ENCODE results near the gene SUSD6.
"Not testable (repeated sequence)": the region's sequence is repeated elsewhere in the genome, so short reads cannot be mapped to it uniquely, and the experiment has no call there.

The SUSD6 gene

DNA sequence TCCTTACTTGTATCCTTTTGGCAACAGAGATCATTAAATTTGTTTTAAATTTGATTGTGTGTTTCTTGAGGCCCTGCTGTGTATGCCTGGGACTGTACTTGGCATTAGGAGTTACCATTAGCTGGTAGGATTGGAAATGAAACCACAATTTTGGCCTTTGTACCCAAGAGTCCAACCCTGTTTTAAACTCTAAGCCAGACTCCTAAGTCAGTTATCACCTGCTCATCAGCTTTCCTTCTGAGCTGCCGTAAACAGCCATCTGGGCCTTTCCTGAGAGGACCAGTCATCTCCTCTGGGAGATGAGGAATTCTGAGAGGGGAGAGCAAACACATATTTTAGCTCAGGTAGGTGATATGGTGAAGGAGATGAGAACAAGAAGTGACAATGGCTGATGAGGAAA is 81.2 kb downstream of the SUSD6 start:
- Histone ChIP-seq H3K27ac (ENCODE audit: low read depth, low read length) (no peak overlapping the region), H3K36me3 (ENCODE audit: insufficient read depth, low read length) (no peaks in the 10 kb centered on the region), H3K9me3 (ENCODE audit: low read length) (no peaks in the 10 kb centered on the region), H3K4me3 (ENCODE audit: low read depth in 1 of 2, low read length in 2 of 2) (no peak overlapping the region), H3K4me1 (ENCODE audit: insufficient read depth, low read length) (peaks cover 48% of the 10 kb centered on the region), H3K27me3 (ENCODE audit: control insufficient read depth in 1 of 2, insufficient read depth in 2 of 2, low read length in 2 of 2) (no peaks in the 10 kb centered on the region), H3K9ac (ENCODE audit: low read length) (no peak overlapping the region)

DNA sequence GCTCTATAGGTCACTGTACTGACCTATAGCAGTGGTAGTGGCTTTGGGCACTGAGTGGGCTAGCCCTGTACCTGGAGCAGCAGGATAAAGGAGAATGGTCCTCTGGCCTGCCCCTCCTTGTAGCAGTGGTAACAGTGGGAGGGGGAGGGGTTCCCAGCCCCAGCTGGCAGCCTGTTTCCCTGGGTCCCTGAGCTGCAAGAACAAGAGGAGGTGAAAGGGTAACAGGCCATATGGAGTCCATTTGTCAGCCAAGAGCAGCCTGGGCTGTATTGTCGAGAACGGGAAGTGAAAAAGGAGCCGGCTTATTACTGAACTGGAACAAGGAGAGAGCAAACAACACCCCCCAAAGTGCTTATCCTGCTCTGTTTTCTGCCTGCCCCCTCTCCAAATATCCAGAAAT is 81.7 kb downstream of the SUSD6 start:
- Histone ChIP-seq H3K27ac (ENCODE audit: low read depth, low read length) (no peak overlapping the region), H3K4me1 (ENCODE audit: insufficient read depth, low read length) (peaks cover 48% of the 10 kb centered on the region), H3K27me3 (ENCODE audit: control insufficient read depth in 1 of 2, insufficient read depth in 2 of 2, low read length in 2 of 2) (no peaks in the 10 kb centered on the region), H3K9ac (ENCODE audit: low read length) (no peak overlapping the region), H3K36me3 (ENCODE audit: insufficient read depth, low read length) (no peaks in the 10 kb centered on the region), H3K4me3 (ENCODE audit: low read depth in 1 of 2, low read length in 2 of 2) (no peak overlapping the region), H3K9me3 (ENCODE audit: low read length) (no peaks in the 10 kb centered on the region)

DNA sequence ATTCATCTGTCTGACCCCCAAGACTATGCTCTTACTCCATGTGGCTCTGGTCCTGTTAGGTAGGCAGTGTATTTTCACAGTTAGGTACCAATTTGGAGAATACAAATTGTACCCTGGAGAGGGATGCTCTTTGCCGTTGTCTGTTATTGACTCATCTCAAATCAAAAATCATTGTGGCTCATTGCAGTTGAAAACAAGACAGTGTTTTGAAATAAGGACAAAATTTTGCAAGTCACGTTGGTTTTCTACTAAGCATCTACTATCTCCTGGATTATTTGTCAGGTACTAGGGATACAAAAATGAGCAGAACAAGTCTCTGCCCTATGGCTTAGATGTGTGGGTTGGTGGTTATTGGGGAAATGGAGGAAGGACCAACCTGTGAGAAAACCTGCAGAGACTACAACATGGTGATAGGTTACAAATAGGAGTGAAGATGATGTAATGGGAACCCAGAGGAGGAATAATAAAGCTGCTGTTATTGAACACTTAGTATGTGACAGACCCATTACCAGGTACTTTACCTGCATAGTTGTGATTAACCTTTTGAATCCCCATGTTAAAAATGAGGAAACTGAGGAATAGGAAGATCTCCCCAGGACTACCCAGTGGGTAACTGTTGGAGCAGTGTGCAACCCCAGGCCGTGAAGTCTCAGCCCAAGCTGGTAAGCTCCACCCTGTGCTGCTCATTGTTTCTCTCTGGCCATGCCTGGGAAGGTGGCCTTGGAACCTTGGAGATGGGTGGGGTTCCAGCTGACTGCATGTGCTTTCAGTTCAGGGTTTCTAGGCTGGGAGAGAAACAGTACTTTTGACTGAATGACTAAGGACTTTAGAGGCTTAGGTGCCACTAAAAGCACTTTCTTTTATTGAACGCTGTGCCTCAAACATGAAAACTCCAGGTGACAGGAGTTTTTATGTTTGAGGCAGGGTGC is 82.7 kb downstream of the SUSD6 start:
- H3K27me3 ChIP-seq (ENCODE audit: control insufficient read depth in 1 of 2, insufficient read depth in 2 of 2, low read length in 2 of 2): no peaks in the 10 kb centered on the region
- H3K9me3 ChIP-seq (ENCODE audit: low read length): no peaks in the 10 kb centered on the region
- peaks cover 48% of the 10 kb centered on the region for H3K4me1 ChIP-seq (ENCODE audit: insufficient read depth, low read length)
- H3K27ac ChIP-seq (ENCODE audit: low read depth, low read length): no peak overlapping the region
- no peak overlapping the region for H3K9ac ChIP-seq (ENCODE audit: low read length)
- H3K4me3 ChIP-seq (ENCODE audit: low read depth in 1 of 2, low read length in 2 of 2): no peak overlapping the region
- H3K36me3 ChIP-seq (ENCODE audit: insufficient read depth, low read length): no peaks in the 10 kb centered on the region

DNA sequence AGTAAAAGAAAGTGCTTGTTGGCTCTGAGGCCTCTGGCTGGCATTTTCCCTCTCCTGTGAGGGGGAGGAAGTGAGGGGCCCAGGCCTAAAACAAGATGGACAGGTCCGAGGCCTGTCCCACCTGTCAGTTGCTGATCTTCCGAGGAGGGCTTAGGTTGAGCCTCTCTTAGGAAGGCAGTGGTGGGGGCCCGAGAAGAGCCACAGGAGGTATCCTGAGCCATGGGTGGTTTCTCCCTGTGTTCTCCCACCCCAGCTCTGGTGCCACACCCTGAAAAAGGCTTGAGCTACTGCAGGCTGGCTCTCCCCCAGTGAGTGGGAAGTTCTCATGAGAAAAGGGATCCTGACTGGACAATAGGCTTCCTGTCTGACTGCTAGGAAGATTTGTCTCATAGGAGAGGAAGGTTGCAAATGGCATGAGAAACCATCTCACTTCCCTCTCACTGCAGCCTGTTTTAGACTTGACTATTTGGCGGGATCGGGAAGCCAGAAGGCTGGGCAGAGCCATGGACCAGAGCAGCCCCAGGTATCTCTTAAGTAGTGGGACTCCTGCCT is 83.4 kb downstream of the SUSD6 start:
- H3K9me3 ChIP-seq (ENCODE audit: low read length): no peaks in the 10 kb centered on the region
- H3K4me3 ChIP-seq (ENCODE audit: low read depth in 1 of 2, low read length in 2 of 2): no peak overlapping the region
- peaks cover 48% of the 10 kb centered on the region for H3K4me1 ChIP-seq (ENCODE audit: insufficient read depth, low read length)
- H3K27me3 ChIP-seq (ENCODE audit: control insufficient read depth in 1 of 2, insufficient read depth in 2 of 2, low read length in 2 of 2): no peaks in the 10 kb centered on the region
- no peak overlapping the region for H3K27ac ChIP-seq (ENCODE audit: low read depth, low read length)
- H3K36me3 ChIP-seq (ENCODE audit: insufficient read depth, low read length): no peaks in the 10 kb centered on the region
- no peak overlapping the region for H3K9ac ChIP-seq (ENCODE audit: low read length)

DNA sequence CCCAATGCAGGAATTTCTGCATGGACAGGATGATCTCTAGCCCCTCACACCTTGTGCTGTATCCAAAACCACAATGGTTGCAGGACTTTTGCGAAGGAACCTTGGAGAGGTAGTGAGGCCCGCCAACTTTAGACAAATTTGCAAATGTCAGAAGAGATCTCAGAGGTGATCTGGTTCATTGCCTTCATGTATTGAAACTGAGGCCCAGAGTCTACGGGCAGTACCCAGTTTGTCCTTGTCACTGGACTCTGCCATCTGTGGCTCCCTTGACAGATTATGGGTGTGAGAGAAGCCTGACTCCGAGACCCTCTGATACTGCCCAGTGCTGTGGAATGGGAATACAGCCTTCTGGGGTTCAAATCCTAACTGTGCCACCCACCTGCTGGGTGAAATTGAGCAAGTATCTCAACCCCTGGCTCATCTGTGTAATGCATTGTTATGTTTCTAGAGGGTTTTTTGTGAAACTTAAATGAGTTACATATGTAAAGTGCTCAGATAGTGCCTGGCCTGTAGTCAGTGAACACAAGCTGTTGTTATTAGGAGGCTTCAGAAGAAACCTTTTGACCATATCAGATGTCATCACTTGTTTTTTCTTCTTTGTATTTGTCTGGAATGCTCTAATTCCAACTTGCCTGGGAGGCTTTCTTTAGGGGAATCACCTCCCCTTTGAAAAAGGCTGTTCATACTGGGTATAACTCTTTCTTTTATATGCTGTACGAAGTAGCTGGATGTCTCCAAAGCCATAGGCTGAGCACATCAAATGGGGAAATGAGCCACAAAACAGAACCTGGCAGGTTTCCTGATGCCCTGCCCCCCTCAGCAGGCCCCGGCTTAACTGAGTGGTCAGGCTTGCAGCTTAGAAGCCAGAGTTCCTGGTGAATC is 84.2 kb downstream of the SUSD6 start:
- Histone ChIP-seq H3K27me3 (ENCODE audit: control insufficient read depth in 1 of 2, insufficient read depth in 2 of 2, low read length in 2 of 2) (no peaks in the 10 kb centered on the region), H3K4me3 (ENCODE audit: low read depth in 1 of 2, low read length in 2 of 2) (no peak overlapping the region), H3K27ac (ENCODE audit: low read depth, low read length) (no peak overlapping the region), H3K36me3 (ENCODE audit: insufficient read depth, low read length) (no peaks in the 10 kb centered on the region), H3K9ac (ENCODE audit: low read length) (no peak overlapping the region), H3K9me3 (ENCODE audit: low read length) (no peaks in the 10 kb centered on the region), H3K4me1 (ENCODE audit: insufficient read depth, low read length) (peaks cover 48% of the 10 kb centered on the region)

DNA sequence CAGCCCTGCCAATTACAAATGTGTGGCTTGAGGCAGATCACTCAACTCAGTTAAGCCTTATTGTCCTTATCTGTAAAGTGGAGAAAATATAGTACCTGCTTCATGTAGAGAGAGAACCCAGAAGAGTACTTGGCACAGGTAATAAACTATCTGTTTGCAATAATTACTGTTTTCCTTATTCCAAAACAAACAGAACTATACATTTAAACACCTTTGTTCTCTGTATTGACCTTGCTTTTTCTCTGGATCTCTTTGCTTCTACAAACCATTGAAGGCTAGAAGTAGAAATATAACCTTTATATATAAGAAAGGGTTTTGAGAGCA is 84.8 kb downstream of the SUSD6 start:
- H3K9me3 ChIP-seq (ENCODE audit: low read length): no peaks in the 10 kb centered on the region
- peaks cover 49% of the 10 kb centered on the region for H3K4me1 ChIP-seq (ENCODE audit: insufficient read depth, low read length)
- no peaks in the 10 kb centered on the region for H3K27me3 ChIP-seq (ENCODE audit: control insufficient read depth in 1 of 2, insufficient read depth in 2 of 2, low read length in 2 of 2)
- H3K9ac ChIP-seq (ENCODE audit: low read length): no peak overlapping the region
- no peak overlapping the region for H3K4me3 ChIP-seq (ENCODE audit: low read depth in 1 of 2, low read length in 2 of 2)
- H3K27ac ChIP-seq (ENCODE audit: low read depth, low read length): no peak overlapping the region
- no peaks in the 10 kb centered on the region for H3K36me3 ChIP-seq (ENCODE audit: insufficient read depth, low read length)

DNA sequence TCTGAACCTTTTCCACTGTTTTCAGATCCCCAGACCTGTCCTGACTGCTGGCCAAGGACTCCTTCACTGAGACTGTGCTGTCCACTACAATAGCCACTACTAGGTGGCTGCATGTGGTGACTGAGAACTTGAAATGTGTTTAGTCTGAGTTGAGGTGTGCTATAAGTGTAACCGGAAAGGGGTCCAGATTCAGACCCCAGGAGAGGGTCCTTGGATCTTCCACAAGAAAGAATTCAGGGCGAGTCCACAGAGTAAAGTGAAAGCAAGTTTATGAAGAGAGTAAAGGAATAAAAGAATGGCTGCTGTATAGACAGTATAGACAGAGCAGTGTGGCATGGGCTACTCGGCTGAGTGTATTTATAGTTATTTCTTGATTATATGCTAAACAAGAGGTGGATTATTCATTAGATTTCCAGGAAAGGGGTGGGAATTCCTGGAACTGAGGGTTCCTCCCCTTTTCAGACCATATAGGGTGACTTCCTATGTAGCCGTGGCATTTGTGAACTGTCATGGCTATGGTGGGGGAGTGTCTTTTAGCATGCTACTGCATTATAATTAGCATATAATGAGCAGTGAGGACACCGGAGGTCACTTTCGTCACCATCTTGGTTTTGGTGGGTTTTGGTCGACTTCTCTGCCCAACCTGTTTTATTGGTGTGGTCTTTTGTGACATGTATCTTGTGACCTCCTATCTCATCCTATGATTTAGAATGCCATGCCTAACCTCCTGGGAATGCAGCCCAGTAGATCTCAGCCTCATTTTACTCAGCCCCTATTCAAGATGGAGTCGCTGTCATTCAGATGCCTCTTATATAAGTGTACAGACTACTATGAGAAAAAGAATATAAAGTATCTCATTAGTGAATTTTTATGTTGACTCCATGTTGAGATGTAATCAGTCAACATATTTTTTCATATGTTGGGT is 85.5 kb downstream of the SUSD6 start:
- no peak overlapping the region for H3K9ac ChIP-seq (ENCODE audit: low read length)
- no peak overlapping the region for H3K4me3 ChIP-seq (ENCODE audit: low read depth in 1 of 2, low read length in 2 of 2)
- H3K9me3 ChIP-seq (ENCODE audit: low read length): no peaks in the 10 kb centered on the region
- no peak overlapping the region for H3K27ac ChIP-seq (ENCODE audit: low read depth, low read length)
- peaks cover 56% of the 10 kb centered on the region for H3K4me1 ChIP-seq (ENCODE audit: insufficient read depth, low read length)
- H3K36me3 ChIP-seq (ENCODE audit: insufficient read depth, low read length): no peaks in the 10 kb centered on the region
- H3K27me3 ChIP-seq (ENCODE audit: control insufficient read depth in 1 of 2, insufficient read depth in 2 of 2, low read length in 2 of 2): no peaks in the 10 kb centered on the region

DNA sequence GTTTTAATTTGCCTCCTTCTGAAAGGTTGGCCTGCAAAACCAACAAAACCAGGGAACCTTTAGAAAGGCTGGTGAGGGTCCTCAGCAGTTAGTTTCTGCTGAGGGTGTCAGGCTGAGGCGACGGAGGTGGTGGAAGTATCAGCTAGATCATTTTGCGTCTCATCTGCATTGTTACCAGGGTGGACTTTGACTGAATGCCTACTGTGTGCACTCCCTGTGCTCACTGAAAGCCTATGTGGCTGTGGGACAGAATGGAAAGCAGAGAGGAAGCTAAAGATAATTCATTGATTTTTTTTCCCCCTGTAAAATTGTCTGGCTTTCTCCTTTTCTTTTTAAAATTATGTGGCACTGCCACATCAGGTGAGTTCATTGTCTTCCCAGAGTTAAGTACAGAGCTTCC is 87.2 kb downstream of the SUSD6 start:
- H3K4me1 ChIP-seq (ENCODE audit: insufficient read depth, low read length): peaks cover 61% of the 10 kb centered on the region

DNA sequence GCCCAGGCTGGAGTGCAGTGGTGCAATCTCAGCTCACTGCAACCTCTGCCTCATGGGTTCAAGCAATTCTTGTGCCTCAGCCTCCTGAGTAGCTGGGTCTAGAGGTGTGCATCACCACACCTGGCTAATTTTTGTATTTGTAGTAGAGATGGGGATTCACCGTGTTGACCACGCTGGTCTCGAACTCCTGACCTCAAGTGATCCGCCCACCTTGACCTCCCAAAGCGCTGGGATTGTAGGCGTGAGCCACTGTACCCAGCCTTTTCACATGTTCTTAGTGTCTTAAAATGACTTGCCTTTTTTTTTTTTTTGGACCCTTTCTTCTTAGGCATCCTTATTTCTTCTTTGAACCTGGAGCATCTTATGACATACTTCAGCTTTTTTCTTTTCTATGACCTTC is 87.8 kb downstream of the SUSD6 start:
- not testable (repeated sequence) for H3K27ac ChIP-seq (ENCODE audit: low read depth, low read length); H3K9ac ChIP-seq (ENCODE audit: low read length); H3K4me3 ChIP-seq (ENCODE audit: low read depth in 1 of 2, low read length in 2 of 2); H3K9me3 ChIP-seq (ENCODE audit: low read length); H3K27me3 ChIP-seq (ENCODE audit: control insufficient read depth in 1 of 2, insufficient read depth in 2 of 2, low read length in 2 of 2); H3K36me3 ChIP-seq (ENCODE audit: insufficient read depth, low read length)
- H3K4me1 ChIP-seq (ENCODE audit: insufficient read depth, low read length): peaks cover 55% of the 10 kb centered on the region

More for the DNA sequence above, 87.2 kb downstream of the SUSD6 start:
- H3K27me3 ChIP-seq (ENCODE audit: control insufficient read depth in 1 of 2, insufficient read depth in 2 of 2, low read length in 2 of 2): no peaks in the 10 kb centered on the region
- H3K4me3 ChIP-seq (ENCODE audit: low read depth in 1 of 2, low read length in 2 of 2): no peak overlapping the region
- H3K9ac ChIP-seq (ENCODE audit: low read length): no peak overlapping the region
- no peaks in the 10 kb centered on the region for H3K9me3 ChIP-seq (ENCODE audit: low read length)
- no peaks in the 10 kb centered on the region for H3K36me3 ChIP-seq (ENCODE audit: insufficient read depth, low read length)
- no peak overlapping the region for H3K27ac ChIP-seq (ENCODE audit: low read depth, low read length)

DNA sequence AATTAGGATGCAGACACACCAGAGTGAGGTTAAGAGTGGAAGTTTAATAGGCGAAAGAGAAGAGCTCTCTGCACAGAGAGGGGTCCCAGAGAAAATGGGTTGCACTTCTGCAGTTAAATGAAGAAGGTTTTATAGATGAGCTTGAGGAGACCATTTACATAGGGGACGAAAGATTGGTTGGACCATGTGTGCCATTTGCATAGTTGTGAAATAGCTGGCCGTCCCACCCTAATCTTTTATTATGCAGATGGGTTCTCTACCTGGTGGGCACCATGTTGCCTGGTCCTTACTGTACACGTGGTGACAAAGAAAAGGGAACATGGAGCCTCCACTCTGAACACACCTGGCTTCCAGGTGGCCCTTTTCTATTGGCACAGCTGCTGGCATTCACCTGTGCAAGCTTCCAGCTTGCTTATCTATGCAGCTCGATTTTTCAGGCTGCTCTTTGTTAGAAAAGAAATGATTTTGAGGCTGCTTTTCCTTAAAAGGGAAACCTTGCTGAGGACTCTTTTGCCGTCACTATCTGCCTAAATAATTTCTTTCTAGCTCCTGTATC is 88.4 kb downstream of the SUSD6 start:
- H3K27me3 ChIP-seq (ENCODE audit: control insufficient read depth in 1 of 2, insufficient read depth in 2 of 2, low read length in 2 of 2): no peaks in the 10 kb centered on the region
- peaks cover 11% of the 10 kb centered on the region for H3K36me3 ChIP-seq (ENCODE audit: insufficient read depth, low read length)
- no peaks in the 10 kb centered on the region for H3K9me3 ChIP-seq (ENCODE audit: low read length)
- no peak overlapping the region for H3K27ac ChIP-seq (ENCODE audit: low read depth, low read length)
- H3K9ac ChIP-seq (ENCODE audit: low read length): no peak overlapping the region
- H3K4me3 ChIP-seq (ENCODE audit: low read depth in 1 of 2, low read length in 2 of 2): no peak overlapping the region
- peaks cover 50% of the 10 kb centered on the region for H3K4me1 ChIP-seq (ENCODE audit: insufficient read depth, low read length)
